ENCODE data around the gene PLEKHG1.

Gene PLEKHG1

DNA sequence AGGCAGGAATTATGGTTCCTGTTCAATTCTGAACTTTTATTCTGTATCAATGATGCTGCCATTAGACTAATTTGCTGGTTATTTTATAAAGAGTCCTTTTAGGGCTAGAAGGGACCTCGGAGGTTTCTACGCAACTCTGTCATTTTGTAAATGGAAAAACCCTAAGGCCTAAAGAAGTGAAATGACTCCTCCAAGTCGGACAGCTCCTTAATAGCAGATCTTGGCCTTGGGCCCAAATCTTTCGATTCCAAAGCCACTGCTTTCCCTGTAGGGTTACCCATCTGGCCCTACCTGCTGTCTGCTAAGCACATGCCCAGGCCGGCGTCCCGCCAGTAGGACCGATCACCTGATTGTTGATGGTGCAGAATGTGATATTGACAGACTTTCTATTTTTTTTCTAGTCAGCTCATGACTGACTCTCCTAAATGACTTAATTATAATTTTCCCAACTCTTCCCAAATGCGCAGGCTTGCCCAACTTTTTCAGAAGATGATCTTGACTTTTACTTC, 40.2 kb downstream of the PLEKHG1 start:
- DNase-seq (ENCODE audit: low read depth in 2 of 2): no peak

DNA sequence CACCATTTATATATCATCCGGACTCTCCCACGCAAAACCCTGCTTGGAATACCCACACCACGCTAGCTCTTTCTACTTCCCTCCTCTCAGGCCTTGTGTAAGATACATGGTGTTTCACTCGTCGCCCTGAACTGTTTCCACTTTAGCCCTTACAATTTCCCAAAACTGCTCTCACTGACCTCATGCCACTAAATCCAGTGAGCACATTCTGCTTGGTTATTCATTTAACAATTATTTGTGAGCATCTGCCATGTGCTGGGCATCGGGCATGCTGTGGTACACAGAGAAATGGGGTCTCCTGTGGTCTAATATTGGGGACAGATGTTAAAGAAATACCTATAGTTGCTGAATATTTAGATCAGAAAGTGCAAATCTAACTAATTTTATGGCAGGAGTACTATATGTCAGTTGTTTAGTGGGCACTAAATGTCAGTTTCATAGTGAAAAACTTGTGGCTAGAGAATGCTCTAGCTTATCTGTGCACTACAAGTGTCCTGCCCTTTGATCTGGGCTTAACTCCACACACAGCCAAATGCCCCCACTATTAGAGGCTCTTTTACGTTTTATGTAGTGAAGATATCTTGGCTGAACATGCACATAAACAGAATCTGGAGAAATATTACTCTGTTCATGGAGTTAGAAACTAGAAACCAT, 41.0 kb downstream of the PLEKHG1 start:
- no peak for DNase-seq (ENCODE audit: low read depth in 2 of 2)

DNA sequence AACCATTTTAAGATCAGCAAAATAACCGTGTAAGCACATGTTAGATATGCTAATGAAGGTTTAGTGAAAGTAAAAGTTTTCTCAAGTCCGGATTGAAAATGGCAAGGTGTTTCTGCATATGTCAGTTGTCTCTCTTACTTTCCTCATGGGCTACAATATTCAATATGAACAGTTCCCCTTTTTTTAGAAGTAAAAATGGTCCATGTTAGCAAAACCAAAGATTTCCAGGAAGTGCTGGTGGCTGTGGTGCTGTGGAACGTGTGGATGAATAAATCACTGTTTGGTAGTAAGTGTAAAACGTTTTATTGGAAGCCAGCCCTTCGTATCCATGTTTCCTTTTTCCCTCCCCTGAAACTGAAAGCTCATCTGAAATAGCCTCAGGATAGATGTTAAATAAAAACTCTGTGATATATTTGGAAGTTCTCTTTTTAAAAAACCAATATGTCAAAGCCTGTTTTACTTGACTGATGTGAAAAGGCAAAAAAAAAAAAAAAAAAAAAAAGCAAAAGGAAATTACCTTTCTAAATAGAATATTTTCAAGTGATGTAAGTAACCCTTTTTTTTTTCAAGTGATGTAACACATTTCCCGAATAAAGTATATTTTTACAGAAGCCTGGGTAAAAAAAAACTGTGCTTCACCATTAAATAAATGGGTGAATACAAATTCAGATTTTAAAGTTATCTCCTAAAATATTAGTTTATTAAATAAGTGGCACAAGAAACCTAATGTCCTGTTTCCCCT, 41.9 kb downstream of the PLEKHG1 start:
- DNase-seq (ENCODE audit: low read depth in 2 of 2): no peak

DNA sequence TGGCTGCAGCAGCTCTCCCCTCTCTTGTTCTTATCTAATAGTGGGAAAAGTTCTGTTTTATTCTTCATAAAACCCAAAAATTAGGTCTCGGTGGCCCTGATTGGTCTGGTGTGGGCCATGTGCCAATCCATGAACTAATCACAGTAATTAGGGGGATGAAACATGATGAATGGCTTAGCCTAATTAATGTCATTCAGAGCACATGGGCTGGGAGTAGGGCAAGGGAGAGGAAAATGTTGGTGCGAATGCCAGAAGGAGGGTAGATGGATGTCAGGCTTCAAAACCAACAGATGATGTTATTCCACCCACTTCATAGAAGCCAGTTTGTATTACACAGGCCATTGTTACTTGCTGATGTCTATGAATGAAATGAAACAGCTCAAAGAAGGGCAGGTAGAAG, 46.5 kb downstream of the PLEKHG1 start:
- no peak for DNase-seq (ENCODE audit: low read depth in 2 of 2)

DNA sequence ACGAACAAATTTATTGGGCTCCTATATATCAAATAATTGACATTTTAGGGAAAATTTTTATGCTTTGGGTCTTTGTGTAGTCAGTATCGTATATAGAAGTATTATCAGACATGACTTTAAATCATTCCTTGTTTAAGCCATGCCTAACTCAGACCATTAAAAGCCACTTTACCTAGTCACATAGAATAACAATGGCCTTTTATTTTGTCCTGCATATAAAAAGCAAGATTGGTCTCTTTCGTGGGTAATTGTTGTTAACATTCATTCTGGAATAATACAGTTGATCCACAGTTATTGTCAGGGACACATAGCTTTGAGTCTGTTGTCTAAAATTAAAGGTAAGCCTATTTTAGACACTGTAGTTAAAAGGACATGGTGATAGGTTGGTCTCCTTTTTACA, 47.4 kb downstream of the PLEKHG1 start:
- no peak for DNase-seq (ENCODE audit: low read depth in 2 of 2)
